GM19372 (cell line): ENCODE results near the gene CMTR1.
"Not testable (repeated sequence)": the region's sequence is repeated elsewhere in the genome, so short reads cannot be mapped to it uniquely, and the experiment has no call there.

Source experiments
- ATAC-seq: cut with Tn5 transposase; IDR thresholded peaks from one replicate; pipeline ENCODE4 v1.9.1; 2021; ENCODE audit warnings: mild to moderate bottlenecking, low read depth, moderate library complexity; ENCODE audit not compliant: unreplicated experiment

CMTR1 gene

DNA sequence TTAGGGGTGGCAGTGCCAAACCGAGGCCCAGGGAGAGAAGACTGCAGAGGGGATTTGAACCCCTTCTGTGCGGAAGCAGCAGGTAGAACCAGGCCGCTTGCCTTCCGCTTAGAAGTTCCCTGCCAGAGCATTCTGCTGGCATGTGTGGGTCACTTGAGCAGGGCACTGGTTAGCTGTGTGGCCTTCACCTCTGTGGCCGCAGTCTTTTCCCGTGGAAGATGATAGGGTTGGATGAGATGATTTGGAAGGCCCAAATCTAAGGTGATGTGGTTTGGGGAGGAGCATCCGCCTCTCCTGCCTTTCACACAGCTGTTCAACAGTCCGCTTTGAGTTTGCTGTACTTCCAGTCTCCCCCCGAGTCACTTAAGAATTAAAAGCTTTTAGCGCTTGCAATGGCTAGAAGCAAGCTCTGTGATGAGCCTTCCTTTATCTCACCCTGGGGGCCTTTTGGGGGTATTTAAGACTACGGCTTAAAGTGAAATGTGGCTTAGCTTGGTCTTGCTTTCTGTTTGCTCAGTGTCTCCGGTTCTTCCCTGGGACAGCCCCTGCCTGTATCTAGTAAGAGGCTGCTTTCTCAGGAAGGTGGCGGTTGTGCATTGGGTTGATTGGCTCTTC, 743 bp downstream of the CMTR1 start:
- ATAC-seq: peak; percentile 18

DNA sequence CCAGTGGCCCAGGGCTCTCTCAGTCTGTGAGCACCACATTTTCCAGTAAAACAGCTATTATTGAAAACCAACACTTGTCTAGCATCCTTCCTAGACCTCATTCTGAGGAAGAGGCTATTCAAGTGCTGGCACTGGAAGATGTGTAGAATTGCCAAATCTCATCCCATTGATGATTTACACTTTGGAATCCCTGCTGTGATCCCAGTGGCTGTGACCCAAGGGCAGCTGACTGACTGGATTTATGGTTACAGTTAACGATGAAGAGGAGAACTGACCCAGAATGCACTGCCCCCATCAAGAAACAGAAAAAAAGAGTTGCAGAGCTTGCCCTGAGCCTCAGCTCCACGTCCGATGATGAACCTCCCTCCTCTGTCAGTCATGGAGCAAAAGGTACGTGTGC, 2.4 kb downstream of the CMTR1 start:
- no peak for ATAC-seq

DNA sequence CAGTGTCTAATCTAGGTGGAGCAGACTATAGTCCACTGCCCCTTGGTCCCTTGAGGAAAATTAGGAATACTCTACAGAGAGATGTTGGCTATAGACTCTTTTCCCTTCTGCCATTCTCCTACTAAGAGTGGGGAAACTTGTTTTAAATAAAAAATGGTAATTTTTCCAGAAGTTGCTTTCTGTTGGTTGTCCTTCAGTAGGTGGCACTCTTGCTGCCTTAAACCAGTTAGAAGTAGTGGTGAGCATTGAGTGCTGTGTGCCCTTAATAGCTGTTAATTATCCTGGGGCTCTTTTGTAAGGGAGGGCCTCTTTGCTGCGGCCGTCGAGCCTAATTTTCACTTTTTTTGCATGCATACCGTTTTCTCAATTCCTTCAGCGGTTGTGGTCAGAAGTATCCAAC, 2.8 kb downstream of the CMTR1 start:
- ATAC-seq: no peak

DNA sequence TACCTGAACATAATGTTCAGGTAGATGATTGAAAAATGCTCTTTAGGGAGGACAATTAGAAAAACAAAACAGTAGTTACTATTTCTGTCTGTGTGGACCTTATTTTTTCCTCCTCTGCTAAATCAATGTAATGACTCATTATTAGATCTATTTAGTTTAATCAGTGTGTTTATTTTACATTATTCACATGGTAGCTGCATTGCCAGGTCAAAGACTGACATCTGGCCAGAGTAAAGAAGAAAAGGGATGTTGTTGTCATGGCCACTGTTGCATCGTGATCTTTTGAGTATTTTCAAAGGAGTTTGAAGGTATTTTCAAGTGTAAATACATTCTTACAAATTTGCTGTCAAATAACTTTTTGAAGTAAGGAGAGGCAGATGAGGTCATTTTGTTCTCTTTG, 5.9 kb downstream of the CMTR1 start:
- no peak for ATAC-seq

DNA sequence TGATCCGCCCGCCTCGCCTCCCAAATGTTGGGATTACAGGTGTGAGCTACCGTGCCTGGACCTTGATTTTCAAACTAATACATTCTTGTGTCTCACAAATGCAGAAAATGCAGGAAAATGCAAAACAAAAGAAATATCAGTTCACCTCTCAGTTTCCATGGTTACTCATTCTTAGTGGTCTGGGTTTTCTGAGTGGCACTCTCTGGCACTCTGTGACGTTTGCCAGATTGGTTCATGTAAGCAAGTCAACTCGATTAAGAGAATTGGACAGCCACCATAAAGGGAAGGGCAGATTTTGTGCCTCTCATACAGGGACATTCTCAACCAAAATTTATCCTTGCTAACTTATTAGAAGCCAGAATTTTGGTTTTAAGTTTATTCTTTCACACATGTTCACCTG, 8.6 kb downstream of the CMTR1 start:
- no peak for ATAC-seq

DNA sequence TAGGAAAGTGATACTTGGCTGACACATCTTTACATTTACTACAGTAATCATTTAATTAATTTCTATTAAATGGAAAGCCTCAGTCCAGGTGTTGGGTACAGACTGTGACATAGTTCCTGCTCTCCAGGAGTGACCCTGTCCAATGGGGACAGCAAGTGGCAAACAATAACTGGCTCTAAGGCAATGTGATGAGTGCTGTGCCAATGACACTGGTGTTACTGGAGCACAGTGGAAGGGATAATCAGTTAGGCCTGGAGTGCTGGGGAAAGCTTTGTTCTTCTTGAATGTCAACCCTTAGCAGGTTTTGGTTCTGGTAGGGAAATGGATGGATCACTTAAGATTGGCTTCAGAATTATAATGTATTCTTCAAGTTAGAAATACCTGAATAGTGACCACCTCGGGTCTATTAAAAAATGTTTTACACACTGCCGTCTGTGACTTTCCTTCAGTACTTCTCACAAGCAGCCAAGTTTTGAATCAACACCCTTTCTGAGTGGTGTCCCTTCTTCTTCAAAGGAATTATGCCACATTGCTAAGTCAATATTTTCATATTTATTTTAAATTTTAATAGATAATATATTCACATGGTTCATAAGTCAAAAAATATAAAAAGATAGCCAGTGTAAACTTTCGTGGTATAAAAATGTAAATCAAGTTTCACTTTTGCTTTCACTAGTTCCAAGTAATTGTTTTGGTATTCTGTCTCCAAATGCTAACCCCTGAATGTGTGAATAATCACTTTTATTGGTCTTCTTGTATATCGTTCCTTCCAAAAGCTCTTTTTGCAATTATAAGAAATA, 9.6 kb downstream of the CMTR1 start:
- no peak for ATAC-seq

DNA sequence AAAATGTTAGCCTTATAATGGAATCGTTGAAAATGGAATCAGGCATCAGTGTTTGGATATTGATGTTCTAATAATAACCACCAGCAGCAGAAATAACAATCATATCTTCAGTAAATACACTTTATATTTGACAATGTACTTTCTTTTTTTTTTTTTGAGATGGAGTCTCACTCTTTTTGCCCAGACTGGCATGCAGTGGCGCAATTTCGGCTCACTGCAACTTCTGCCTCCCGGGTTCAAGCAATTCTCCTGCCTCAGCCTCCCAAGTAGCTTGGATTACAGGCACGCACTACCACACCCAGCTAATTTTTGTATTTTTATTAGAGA, 10.2 kb downstream of the CMTR1 start:
- not testable (repeated sequence) for ATAC-seq

DNA sequence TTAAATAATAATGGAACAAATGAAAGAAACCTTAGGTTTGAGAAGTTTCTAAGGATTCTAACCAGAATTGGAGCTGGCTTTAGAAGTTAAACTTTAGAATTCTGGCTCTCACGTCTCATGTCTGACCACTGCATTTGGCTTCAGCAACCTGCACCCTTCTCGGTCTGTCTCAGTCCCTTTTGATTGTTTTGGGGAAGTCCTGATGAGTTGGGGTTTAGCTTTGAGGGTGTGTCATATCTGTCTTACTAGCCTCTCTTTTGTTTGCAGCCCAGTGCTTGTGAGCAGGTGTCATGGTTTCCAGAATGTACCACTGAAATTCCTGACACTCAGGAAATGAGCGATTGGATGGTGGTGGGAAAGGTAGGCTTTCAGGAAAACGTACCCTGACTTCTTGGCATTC, 17.0 kb downstream of the CMTR1 start:
- no peak for ATAC-seq

DNA sequence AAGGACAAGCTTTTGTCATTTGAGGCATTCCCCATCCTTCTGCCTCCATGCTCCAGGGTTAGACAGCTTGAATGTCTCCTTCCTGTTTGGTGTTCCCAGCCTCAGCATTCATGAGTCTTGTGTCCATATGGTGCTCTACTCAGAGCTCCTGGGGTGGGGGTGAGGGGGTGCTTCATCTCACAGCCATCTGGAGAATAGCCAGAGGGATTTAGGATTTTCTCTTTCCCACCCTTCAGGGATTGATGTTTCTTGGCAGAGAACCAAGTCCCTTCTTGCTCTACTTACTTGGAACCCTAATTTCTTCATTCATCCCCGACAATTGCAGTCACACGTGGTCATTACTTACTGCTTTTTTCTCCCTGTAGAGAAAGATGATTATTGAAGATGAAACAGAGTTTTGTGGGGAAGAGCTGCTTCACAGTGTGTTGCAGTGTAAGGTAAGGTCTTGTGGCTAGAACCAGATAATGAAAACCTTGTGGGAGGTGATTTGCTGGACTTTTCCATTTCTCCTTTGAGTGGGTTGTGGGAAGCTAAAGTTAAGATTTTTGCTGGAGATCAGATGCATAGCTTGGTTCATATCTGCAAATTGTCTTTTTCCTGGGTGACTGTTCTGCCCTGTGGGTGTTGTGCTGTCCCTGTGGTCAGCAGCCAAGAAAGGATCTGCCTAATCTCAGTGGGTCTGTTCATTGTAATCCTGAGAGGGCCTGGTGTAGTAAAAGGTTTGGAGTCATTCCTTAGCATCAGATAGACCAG, 18.6 kb downstream of the CMTR1 start:
- no peak for ATAC-seq

DNA sequence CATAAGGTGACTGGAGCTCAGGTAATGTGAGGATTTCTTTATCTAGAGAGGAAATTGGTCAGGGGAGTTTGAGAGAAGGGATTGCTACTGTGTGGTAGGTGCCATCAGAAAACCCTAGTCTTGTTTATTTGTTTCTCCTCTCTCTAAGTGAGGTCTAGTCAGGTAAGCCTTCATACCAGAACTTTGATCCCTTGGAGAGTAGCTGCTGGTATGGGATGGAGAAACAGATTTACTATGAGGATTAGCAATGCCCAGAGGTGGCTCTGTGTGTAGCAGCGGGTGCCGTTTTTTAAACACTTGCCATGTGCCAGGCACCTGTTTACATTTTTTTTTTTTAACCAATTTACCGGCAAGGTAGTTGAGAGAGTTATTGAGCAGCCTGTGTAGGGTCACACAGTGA, 19.5 kb downstream of the CMTR1 start:
- no peak for ATAC-seq

DNA sequence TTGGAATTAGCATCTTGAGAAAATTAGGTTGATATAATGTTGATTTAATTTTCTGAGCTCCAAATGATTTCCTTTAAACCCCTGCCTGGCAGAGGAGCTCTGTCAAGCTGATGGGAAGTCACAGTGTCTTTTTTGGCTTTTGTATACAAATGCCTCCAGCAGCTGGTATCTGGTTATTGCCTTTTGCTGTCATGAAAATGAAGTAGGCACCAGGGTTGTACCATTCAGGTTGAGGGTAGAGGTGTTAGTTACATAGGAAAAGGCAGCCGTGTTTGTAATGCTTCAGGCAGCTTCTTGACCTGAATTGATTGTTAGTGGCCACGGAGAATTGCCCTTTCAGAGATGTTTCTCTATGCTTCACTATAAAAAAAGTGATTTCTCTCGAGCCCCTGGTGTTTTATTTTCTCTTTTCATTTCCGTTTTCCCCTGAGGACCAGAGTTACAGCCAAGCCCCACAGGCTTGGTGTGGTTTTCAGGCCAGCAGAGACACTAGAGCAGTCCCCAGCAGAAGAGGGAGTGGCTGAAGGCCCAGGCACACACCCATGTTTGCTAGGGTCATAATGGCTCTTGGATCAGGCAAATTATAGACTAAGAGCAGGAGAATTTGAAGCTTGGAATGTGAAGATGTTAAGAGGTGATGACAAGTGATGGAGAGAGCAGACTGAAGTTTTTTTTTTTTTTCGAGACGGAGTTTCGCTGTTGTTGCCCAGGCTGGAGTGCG, 21.6 kb downstream of the CMTR1 start:
- no peak for ATAC-seq

DNA sequence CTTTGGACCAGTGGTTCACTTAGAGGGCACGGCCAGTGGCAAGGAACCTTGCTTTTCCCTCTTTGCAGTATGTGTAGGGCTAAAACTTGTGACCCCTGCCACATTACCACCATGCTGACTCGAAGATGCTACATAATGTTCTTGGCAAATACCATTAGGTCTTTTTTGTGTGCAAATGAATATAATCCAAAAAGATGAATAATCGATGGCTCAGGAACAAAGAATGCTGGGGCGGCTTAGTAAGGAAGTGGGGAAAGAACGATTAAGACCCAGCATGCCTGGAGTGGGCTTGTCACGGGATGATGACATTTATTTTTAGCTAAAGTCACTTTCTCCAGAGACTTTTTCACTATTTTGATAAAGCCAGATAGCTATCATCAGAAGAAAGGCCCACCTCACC, 23.1 kb downstream of the CMTR1 start:
- ATAC-seq: no peak

DNA sequence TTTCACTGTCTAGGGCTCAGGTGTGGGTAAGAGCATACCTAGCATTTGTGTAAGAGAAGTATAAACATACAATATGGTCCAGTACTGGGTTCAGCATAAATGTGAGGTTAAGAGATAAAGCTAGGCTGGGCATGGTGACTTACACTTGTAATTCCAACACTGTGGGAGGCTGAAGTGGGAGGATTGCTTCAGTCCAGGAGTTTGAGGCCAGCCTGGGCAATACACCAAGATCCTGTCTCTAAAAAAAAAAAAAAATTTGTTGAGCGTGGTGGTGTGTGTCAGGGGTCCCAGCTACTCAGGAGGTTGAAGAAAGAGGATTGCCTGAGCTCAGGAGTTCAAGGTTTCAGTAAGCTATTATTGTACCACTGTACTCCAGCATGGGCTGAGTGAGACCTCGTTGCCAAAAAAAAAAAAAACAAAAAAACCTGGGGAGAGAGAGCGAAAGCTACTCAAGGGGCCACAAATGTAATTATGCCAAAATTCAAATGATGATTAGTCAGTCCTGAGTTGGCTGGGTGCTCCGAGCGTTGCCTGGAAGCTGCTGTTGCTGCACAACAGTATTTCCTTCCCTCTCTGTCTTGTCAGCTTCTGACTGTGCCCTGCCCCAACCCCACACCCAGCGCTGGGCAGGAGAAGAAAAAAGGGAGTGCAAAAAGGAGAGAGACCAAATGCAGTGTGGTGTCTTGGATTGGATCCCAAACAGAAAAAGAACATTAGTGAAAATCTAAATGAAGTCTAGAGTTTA, 24.0 kb downstream of the CMTR1 start:
- no peak for ATAC-seq

DNA sequence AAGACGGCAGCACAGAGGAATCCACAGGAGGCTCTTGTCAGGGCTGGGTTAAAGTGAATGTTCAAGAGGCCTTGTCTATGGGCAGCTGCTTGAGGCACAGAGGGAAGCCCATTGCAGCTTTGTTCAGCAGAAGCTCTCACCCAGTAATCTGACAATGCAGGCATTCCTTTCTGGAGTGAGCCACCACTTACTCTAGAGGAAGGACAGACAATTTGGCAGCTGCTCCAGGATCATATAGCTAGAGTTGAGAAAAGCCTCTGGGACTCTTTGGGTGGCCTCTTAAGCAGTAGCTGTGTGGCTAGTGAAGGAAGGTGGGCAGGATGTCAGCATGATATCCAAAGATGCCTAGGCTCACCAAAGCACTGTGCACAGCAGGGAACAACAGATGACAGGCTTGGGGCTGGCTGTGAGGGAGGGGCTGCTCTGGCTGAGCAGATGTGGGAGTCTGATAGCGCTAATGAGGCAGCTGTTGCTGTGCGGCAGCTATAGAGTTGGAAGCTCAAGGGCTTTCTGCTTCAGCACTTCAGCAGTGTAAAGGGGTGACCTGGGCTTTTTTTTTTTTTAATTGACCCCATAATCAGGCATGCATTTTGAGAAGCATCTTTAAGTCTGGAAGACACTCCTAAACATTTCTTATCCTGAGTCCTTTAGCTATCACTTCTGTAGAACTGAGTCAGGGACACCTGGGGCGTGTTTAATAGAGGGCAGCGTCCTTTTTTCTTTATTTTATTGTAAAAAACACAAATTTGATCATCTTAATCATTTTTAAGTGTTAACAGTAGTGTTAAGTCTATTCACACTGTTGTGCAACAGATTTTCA, 27.2 kb downstream of the CMTR1 start:
- no peak for ATAC-seq

DNA sequence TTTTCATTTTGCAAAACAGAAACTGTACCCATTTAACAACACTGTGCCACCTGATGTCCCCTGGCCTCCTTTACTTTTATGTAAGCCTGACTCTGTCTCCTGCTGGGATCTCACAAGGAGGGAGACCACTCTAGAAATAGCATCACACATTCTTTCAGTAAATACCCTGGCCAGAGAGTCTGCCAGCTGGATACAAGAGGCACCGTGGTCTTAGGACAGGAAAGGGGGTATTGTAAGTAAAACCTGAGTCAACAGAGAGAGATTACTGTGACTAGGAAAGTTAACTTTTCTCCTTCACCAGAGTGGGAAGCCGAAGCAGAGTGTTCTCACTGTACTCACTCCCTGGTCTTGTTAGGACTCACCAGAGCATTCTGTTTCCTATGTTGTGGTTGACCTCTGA, 27.8 kb downstream of the CMTR1 start:
- no peak for ATAC-seq

DNA sequence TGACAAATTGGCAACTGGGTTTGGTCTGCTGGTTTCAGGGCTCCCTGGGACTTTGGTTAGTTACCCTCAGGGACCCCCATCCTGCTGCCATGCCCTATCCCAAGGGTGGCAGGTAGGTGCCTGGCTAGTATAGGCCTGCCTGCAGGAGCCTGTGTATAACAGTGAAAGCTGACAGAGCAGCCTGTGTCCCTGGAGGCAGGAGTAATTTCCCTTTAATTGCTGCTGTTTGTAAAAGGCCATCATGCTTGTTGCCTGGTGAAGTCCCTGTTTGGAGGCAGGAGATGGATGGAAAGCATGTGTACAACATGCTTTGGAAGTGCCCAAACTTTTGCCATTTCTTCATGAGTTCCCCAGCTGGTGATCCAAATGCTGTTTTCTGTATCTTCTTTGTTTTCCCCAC, 30.1 kb downstream of the CMTR1 start:
- ATAC-seq: no peak

DNA sequence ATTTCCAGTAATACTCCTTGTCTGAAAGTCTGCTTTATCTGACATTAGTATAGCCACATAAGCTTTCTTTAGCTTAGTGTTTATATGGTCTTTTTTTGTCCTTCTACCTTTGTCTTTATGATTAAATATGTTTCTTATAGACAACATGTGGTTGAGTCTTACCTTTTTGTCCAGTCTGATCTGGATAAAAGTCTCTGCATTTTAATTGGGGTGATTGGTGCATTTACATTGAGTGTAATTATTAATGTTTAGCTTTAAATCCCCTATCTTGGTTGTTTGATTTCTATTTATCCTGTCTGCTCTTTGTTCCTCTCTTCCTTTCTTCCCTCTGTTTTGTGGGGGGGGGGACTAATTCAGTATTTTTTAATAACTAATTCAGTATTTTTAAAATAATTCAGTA, 34.7 kb downstream of the CMTR1 start:
- no peak for ATAC-seq

DNA sequence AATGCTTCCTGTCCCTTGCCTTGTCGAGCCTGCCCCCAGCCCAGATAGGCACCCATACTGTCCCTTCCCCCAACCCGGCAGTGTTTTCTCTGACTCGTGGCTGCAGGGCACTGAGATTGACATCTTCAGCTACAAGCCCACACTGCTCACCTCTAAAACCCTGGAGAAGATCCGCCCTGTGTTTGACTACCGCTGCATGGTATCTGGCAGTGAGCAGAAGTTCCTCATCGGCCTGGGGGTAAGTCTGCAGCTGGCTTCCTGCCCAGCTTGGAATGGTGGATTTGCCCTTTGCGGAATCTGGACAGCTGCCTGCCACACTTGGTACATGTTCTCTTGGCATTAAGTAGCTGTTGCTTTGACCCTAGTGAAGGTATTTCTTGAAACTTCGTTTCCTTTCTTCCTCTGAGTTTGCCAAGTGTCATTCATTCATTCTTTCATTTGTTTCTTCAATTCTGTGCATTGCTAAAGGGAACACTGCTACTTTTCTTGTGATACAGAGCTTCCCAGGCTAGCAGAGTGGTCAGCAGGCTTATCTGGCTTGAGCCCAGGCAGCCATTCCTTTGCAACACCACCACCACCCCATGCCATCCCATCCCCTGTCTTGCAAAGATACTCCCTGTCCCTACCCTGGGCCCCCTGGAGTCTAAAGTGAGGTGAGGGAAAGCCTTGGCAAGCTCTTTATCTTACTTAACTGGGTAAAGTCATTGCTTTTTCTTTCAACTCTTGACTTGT, 40.5 kb downstream of the CMTR1 start:
- no peak for ATAC-seq

DNA sequence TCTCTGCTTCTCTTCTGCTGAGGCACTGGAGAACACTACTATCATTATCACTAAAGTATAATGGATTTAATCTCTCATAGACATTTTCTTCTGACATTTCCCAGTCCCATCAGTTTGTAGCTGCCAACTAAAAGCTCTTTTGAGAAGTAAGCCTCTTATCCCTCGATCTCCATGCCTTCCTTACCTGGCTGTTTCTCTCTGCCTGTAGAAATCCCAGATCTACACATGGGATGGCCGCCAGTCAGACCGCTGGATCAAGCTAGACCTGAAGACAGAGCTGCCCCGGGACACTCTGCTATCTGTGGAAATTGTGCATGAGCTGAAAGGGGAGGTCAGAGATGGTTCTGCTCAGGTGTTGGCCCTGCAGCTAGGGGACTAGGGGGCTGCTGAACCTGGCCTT, 41.3 kb downstream of the CMTR1 start:
- no peak for ATAC-seq
